Spleen (tissue), 7 donors: Measurements from ENCODE around the gene FRMD4A.

Experiments used
- POLR2AphosphoS5 ChIP-seq, 3 donors: sonication (generic); formaldehyde crosslinking; IDR thresholded peaks; one replicate each; pipeline ENCODE4 v1.5.1; 2017; ENCODE audit warnings: antibody characterized with exemption in 3 of 3
- TF ChIP-seq, protein P1 (sequence below), 11 experiments: fragments of 200-600 bp in 7 of 11; fragments of 450-650 bp in 4 of 11; sonication (generic) in 4 of 11; IDR thresholded peaks in 8 of 11; conservative IDR thresholded peaks in 3 of 11; 1 replicate in 7 of 11; 2 replicates in 4 of 11; pipeline versions ENCODE4 v1.4.0 to v1.8.0; 2016 to 2021; ENCODE audit warnings: antibody characterized with exemption in 11 of 11, inconsistent platforms in 4 of 11, mild to moderate bottlenecking in 1 of 11
- donor health status: DM: no; HTN: no; CAD: no; lungs with moderate emphysema.
- donor health status: DM: no; HTN: no; CAD: no.
- donor health status: DM: no; HTN: no; CAD: no.

DNA sequence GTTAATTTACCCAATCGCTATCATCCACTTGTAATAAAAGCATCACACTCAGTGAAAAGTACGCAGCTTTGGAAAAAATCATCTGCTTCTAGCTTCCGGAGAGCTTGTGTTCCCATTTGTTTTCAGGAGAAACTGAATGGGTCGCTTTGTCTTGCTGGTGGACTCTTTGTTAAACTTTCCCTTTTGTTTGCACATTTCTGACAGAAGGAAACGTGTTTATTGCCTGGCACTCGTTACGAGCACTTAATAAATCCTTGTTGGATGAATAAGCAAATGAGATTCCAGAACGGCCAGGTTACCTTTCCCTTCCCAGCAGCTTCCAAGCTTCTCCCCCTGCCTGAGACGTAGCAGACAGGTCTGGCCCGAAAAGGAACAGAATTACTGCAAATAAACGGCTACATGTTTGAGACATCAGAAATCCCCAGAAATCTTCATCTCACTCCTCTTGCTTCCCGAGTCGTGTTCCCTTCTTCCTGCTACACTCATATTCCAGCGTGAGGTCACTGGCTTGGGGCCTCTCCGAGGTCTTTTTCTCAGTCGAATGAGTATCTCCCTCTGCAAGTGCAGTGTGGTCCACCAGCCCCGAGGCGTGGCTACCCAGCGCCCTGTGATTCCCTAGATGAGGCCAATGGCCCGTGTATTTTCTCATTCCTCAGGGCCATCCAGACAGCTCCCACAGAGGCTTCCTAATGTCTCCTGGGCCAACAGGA, 167.2 kb downstream of the FRMD4A start:
- TF ChIP-seq, protein P1, sequence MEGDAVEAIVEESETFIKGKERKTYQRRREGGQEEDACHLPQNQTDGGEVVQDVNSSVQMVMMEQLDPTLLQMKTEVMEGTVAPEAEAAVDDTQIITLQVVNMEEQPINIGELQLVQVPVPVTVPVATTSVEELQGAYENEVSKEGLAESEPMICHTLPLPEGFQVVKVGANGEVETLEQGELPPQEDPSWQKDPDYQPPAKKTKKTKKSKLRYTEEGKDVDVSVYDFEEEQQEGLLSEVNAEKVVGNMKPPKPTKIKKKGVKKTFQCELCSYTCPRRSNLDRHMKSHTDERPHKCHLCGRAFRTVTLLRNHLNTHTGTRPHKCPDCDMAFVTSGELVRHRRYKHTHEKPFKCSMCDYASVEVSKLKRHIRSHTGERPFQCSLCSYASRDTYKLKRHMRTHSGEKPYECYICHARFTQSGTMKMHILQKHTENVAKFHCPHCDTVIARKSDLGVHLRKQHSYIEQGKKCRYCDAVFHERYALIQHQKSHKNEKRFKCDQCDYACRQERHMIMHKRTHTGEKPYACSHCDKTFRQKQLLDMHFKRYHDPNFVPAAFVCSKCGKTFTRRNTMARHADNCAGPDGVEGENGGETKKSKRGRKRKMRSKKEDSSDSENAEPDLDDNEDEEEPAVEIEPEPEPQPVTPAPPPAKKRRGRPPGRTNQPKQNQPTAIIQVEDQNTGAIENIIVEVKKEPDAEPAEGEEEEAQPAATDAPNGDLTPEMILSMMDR (IDR thresholded peaks at IDR 0.05 in 8 of 11, conservative IDR thresholded peaks at IDR 0.05 in 3 of 11), result no peak
- no peak for TF ChIP-seq POLR2AphosphoS5 (IDR thresholded peaks at IDR 0.05)
